Brain pericyte (primary cell): ENCODE results near the gene KLHL40.

Experiments used
- DNase-seq: peaks from one replicate; pipeline ENCODE4 v3.0.0-alpha.2; 2012; ENCODE audit warnings: low read depth, low spot score

Gene KLHL40

GRCh38 chr3:42704136-42704841, 19.0 kb downstream of the KLHL40 start:
- DNase-seq = no peak

DNA sequence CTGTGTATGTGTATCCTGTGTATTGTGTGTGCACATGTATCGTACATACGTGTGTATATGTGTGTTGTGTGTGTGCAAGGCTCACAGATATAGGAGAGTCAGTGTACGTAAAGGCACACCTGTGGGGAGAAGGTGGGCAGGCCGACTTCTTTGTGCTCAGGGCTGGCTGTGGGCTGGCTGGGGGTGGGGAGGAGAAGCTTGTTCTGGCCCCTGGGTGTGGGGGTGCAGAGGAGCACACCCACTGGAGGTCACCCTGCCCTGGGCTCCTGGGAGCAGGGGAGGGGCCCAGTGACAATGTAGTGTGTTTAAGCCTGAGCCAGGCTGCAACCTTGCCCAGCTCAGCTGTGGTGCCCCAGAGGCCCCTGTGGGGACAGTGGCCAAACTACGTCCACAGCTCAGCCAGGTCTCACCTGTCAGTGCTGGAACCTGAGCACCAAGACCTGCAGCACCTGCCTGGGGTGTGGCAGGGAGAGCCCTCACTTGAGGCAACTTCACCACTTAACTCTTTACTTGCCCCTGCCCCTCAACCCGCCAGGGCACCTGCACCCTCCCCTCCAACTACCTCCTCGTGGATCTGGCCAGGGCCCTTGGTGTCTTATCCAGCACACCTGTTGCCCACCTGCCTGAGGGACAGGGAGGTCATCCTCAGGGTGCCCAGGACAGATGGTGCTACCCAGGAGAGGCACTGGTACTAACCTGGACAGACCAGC, 19.9 kb downstream of the KLHL40 start:
- DNase-seq = no peak

GRCh38 chr3:42705962-42706585, 20.7 kb downstream of the KLHL40 start:
- no peak for DNase-seq

DNA sequence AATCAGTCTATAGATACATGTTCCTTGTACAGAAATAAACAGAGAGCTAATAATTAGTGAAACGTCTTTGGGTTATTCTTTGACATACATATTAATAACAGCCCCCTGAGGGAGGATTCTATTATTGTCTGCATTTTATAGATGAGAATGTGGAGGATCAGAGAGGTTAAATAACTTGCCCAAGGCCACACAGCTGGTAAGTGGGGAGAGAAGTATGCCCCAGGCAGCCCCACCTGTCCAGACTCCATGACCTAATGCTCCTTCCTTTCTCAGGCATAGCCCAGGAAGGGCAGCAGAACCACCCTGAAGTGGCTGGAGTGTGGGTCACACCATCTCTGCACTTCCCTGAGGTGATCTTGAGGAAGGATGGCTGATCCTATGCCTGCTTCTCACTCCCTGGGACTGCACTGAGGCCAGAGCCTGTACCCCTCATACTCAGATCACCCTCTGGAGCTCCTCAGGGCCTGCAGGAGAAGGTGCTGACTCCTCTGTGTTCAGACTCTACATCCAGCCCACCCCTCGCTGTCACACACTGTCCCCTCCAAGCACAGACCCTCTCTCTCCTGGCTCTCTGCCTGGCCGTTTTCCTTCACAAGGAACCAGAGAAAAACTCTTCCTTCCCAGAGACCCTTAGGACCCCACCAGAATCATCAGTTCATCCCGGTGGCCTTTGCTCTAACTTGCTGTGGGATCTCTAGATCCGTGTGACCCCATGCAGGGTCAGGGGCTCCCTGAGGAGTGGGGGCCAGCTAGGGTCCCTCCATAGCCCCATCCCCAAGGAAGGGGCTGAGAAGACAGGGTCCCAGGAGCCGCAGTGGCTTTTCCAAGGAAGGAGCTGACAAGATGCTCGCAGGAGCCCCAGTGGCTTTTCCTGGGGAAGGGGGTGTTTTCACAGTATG, 21.6 kb downstream of the KLHL40 start:
- no peak for DNase-seq

DNA sequence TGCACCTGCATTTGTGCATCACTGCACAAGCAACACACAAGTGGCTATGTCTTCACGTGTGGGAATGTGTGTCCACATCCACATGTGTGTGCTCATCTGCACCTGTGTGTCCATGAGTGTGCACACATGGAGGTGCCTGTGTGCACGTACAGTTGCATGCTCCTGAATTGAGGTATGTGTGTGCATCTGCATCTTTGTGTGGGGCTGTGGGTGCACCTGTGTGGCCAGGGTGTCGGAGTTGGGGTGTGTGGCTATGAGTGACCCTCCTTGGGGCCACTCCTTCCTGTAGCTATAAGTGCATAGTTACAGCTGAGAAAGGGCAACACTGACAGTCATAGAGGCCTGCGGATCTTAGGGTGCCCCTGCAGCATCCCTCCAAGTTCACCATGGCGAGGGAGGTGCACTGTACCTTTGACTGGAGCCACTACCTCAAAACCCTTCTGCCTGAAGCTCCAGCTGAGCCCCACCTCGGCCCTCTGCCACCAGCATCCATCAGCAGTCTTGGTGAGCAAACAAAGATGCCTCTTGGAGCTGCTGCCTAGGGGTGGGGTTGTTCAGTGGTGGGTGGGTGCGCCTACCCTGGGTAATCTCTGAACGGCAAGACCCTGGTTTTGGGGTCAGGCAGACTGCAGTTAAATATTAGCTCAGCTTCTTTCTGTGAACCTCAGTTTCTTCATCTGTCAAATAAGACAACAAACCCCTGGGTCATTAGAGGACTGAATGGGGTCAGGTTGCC, 22.5 kb downstream of the KLHL40 start:
- DNase-seq = no peak

DNA sequence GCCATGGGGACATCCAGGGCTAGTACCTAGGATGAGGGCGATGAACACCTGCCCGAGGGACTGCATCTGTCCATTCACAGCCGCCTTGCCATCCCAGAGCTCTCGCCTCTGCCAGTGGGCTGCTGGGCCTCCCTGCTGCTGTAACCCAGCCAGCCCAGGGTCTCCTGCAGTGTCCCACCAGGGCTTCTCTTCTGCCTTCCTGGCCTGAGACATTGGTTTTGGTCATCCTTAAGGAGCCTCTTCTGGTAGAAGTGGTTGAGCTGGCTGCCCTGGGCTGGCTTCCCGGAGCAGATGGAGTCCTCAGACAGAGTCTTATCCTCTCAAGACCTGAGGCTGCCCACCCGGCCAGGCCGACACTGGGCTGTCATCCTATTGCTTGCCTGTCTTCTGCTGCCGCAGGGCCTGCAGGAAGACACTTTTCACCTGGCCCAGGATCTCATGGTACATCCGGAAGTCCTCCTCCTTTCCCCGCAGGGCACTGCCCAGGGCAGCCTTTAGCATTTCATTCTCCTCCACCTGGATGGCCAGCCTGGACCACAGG, 23.3 kb downstream of the KLHL40 start:
- DNase-seq = no peak

- DNase-seq = no peak
Observed at GRCh38 chr3:42709621-42710020, 24.3 kb downstream of the KLHL40 start.

GRCh38 chr3:42710323-42711021, 25.1 kb downstream of the KLHL40 start:
- DNase-seq = no peak

DNA sequence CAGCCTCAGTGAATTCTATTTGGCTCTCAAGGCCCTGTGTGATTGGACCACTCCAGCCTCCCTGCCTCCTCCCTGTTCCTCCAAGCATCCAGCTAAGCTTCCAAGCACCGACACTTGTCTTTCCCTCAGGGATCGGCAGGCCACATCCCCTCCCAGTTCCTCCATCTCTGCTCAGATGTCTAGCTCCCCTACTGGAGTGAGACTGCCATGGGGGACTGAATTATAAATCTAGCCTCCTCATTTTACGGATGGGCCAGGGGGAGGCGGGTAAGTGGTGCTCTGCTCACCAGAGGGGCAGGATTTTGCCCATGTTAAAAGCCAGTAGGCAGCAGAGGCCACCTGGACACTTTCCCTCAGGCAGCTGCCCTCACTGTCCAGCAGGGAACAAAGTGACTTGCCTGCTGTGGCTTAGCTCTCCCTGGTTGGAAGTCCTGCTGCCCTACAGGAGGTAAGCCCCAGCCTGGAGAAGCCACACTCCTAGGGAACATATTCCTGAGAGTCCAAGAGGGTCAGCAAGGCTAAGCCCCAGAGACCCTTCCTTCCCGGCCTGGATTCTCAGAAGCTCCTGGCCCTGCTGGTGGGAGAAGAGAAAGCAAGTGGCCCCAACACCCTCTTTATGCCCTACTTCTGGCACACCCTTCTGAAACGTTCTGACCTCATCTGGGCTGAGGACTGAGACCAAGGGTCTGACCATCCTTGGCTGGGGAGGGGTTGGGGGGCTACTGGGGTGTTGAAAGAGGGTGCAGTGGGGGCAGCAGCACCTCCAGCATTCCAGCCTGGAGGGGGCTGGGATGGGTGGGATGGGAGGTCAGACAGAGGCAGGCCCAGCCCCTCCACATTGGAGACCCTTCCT, 26.4 kb downstream of the KLHL40 start:
- DNase-seq = no peak

DNA sequence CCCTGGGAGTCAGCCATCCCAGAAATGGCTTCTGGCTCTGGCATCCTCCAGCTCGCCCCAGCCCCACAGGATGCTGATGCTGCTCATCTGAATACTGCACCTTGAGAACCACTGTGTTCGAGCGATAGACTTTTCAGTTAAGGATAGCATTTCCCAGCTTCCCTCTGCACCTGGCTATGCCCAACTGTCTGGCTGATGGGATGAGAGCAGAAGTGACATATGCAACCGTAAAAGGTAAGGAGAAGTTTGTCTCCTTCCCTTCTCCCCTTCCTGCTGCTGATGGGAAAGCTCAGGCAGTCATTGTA, 27.0 kb downstream of the KLHL40 start:
- DNase-seq = no peak

GRCh38 chr3:42712688-42713372, 27.5 kb downstream of the KLHL40 start:
- DNase-seq = no peak

DNA sequence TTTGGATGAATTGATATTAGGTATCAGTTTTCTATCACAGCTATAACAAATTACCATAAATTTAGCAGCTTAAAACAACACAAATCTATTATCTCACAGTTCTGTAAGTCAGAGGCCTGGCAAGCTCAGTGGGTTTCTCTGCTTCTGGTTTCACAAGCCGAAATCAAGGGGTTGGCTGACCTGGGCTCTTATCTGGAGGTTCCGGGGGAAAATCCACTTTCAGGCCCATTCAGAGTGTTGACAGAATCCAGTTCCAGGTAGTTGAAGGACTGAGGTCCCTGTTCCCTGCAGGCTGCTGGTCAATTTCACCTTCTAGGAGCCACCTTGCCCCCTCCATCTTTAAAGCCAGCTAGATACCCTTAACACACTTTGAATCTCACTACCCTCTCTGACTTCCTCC, 28.4 kb downstream of the KLHL40 start:
- DNase-seq = no peak

DNA sequence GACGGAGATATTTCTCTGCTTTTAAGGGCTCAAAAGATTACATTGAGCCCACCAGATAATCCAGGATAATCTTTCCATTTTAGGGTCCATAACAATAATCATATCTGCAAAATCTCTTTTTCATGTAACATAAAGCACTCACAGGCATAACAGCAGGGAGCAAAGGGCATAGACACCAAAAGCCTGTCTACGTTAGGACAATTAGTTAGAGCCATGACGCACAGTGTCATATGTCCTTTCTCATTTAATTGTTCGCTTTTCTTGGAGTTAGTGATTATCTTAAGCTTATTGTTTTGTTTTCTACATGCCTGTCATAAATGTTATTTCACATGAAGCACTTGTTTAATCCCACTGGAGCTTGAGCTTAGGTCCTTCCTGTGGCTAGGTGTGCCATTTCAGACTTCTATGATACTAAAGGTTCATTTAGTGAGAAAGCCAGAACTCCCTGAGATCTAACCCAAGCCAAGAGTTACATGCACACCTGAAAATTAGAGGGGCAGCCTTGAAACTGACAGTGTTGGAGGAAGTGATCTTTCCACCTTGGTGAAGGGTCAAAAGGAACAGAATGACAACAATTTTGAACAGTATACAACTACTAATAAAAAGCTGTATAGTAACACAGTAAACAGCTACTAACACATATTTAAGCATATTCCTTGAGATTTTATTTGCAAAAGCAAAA, 29.0 kb downstream of the KLHL40 start:
- no peak for DNase-seq

DNA sequence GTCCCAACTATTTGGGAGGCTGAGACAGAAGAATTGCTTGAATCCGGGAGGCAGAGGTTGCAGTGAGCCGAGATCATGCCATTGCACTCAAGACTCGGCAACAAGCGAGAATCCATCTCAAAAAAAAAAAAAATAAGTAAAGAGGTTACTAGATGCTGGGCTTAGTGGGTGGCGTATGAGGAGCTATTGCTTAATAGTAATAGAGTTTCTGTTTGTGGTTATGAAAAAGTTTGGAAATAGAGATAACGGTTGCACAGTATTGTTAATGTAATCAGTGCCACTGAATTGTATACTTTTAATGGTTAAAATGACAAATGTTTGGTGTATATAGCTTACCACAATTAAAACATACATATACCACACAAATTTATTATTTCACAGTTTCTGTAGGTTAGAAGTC, 32.0 kb downstream of the KLHL40 start:
- no peak for DNase-seq

DNA sequence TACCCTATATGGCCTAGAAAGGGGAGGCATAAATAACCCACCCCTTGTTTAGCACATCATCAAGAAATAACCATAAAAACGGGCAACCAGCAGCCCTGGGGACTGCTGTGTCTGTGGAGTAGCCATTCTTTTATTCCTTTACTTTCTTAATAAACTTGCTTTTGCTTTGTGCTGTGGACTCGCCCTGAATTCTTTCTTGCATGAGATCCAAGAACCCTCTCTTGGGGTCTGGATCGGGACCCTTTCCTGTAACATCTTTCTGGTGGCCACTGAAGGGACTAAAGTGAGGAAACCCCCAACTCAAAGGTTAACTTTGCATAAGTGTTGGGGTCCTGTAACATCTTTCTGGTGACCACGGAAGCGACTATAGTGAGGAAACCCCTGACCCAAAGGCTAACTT, 33.0 kb downstream of the KLHL40 start:
- DNase-seq = no peak

DNA sequence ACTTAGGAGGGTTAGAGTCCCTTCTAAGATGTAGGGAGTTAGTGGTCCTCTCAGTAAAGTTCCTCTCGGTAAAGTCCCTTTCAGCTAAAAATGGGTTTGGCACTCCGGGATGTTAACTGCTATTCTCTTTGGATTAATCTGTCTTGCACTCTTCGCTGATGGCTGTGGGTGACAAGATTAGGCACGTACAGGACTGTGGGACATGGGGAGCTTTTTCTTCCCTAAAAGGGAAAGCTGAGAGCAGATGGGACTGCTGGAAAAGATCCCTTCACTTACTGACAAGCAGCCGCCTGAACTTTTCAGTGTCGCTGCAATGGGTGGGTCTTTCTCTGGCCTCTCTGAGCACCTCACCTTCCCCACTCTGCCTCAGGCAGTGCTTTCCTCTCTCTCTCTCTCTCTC, 33.7 kb downstream of the KLHL40 start:
- no peak for DNase-seq

DNA sequence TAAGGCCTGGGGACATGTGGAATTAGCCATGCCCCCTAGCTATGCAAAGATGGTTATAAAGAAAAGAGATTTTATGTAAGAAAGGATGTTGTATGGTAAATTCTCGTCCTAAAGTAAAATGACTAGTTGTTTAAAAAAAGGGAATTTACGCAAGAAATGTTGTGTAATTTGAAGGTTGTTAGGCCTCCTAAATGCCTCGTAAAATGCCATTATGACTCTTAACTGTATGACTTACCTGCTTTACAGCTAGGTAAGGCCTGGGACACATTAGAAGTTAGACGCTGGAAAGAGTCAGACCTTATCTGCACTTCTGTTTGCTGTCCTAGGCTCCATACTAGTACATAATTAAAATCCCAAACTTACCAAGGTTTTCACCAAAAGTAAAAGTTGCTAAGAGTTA, 34.8 kb downstream of the KLHL40 start:
- no peak for DNase-seq

DNA sequence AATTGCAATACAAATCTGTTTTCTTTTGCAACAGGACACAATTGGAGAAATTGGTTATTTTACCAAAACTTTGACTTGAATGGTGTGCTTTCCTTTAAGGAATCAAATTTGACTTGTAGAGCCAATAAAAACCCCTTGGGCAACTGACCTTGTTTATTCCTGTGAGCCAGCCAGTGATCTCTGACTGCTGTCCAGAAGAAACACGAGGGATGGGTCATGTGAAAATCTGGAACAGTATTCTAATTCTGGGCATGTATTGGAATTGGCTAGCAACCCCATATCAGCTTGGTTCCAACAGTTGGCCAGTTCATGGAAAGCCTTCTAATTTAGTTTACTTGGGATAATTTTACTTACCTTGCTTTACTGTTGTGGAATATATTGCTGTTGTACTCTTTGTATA, 36.4 kb downstream of the KLHL40 start:
- DNase-seq = no peak
